GM12874 (cell line): Measurements from ENCODE around the gene NAV2.

Experiments
- CTCF ChIP-seq: IDR thresholded peaks from 2 replicates; pipeline ENCODE4 v1.5.1; 2011; ENCODE audit warnings: low read depth, mild to moderate bottlenecking, control low read depth, low read length, moderate library complexity; ENCODE audit not compliant: insufficient read depth

NAV2 gene

GRCh38 chr11:20155683-20156279 is 443.1 kb downstream of the NAV2 start:
- no peak for TF ChIP-seq CTCF

GRCh38 chr11:20156280-20156875 is 443.7 kb downstream of the NAV2 start:
- no peak for TF ChIP-seq CTCF

GRCh38 chr11:20156876-20157613 is 444.4 kb downstream of the NAV2 start:
- TF ChIP-seq CTCF: no peak

- TF ChIP-seq CTCF: no peak
These were observed 445.1 kb downstream of the NAV2 start for GRCh38 chr11:20157728-20158127.

- no peak for TF ChIP-seq CTCF
These were observed 446.1 kb downstream of the NAV2 start for GRCh38 chr11:20158597-20159257.

- TF ChIP-seq CTCF: no peak
These were observed 447.1 kb downstream of the NAV2 start for GRCh38 chr11:20159466-20160381.
